SHP77 treated with DMSO at 0.1 percent for 48 hours (cell line): Measurements from ENCODE around the gene CPNE4.
"Not testable (repeated sequence)": the region's sequence is repeated elsewhere in the genome, so short reads cannot be mapped to it uniquely, and the experiment has no call there.

ENCODE experiments used
- DNase-seq: peaks from one replicate; lab custom pipeline; 2025; lab: John Stamatoyannopoulos, UW

CPNE4 gene

DNA sequence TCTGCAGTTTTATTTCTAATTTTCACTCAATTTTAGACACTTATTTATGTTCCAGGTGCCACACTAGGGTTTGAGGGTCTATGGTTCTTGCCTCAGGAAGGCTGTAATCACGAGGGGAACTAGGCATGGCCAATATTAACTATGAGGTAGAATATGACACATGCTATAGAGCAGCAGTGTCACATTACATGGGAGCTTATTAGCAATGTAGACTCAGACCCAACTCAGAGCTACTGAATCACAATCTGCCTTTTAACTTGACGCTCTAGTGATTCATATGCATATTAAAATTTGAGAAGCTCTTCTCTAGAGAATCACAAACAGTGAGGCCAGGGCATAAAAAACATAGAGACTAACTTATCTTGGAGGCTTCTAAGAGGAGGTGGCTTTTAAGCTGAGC is 499.2 kb downstream of the CPNE4 start:
- DNase-seq: no peak

DNA sequence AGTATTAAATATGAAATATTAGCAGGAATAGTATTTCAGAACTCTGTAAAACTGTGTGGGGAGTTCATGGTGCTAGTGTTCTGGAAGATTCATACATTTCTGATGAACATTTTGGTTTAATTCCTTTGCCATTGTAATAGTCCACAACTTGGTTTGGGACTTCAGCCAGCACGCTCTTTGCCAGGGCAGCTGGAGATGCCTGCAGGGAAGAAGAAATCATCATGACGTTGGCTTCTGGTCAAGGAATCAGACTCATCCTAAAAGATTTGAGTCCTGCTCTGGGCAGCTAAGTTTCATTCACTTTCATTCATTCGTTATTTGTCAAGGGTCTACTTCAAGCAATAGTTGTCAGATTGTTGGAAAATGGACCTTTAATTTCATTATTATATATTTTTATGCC is 499.7 kb downstream of the CPNE4 start:
- DNase-seq: no peak

DNA sequence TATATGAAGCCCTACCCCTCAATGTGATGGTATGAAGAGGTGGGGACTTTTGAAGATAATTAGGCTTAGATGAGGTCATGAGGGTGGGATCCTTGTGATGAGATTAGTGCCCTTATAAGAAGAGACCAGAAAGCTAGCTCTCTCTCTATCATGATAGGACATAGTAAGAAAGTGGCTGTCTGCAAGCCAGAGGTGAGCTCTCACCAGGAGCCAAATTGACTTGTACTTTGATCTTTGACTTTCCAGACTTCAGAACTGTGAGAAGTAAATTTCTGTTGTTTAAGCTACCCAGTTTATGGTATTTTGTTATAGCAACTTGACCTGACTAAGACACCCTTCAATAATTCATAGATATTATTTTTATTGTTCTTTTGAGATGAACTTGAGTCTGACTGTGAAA is 502.2 kb downstream of the CPNE4 start:
- no peak for DNase-seq

DNA sequence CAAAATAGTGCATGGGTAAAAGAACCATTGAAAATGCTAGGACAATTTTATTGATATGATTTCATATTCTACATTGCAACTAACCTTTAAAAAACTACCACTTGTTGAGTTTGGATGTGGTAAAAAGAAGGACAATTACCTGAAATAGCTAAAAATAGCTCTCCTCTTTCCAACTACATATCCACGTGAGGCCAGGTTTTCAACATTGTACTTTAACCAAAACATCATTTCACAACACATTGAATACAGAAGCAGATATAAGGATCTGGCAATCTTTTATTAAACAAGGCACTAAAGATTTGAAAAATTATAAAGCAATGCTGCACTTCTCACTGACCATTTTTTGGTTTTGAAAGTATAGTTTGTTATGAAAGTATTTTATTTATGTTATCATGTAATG is 504.0 kb downstream of the CPNE4 start:
- DNase-seq: no peak

DNA sequence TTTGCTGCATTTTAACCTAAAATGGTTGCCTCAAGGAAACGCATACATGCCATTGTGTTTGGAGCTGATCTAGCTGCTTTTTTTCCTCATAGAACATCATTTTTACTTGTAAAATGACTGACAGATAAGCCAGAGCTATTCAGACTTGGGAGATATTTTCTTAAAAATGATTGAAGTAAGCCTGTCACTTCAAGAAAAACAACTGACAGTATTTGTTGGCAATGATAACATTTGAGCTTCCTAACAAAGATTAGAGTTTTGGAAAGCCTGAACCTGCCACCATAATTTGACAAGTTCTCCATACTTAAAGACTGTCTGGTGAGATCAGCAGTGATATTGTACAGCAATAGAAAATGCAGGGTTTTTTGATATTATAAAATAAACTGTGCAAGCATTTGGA is 504.4 kb downstream of the CPNE4 start:
- no peak for DNase-seq

DNA sequence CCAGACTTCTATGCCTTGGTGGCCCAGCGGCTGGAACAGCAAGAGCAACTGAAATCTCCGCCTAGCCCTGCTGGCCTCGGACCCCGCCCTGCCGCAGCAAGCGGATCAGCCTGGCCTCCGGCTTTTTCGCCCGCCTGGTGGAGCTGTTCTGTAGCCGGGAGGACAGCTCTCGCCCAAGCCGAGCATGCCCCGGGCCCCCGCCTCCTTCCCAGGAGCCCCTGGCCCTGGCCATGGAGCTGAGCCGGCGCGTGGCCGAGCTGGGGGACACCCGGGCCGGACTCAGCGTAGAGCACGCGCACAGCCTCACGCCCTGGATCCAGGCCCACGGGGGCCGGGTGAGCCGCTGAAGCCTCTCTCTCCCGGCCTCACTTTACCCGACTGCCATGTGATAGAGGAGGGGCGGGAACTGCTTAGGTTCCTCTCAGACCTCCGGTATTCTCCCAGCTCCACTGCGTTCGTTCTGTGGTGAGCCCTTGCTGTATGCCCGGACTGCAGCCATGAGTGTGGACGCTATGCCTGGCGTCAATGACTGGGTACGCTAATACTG is 507.9 kb downstream of the CPNE4 start:
- no peak for DNase-seq

DNA sequence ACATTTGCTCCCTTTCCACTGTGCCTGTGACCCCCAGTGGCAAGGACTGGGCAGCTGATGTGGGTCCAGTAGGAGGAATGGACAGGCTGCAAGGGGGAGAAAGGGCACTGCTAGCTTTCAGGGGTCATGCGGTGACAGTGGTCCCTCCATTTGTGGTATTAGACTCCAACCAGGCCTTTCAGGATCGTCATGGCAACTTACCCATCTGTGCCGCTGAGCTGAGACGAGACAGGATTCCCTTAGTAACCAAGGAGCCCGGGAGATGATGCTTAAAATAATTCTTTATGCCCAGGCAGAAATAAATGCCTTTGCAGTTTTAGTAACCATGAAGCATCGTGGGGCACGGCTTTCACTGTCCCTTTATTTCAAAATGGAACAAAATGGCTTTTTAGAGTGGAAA is 516.1 kb downstream of the CPNE4 start:
- DNase-seq: no peak

DNA sequence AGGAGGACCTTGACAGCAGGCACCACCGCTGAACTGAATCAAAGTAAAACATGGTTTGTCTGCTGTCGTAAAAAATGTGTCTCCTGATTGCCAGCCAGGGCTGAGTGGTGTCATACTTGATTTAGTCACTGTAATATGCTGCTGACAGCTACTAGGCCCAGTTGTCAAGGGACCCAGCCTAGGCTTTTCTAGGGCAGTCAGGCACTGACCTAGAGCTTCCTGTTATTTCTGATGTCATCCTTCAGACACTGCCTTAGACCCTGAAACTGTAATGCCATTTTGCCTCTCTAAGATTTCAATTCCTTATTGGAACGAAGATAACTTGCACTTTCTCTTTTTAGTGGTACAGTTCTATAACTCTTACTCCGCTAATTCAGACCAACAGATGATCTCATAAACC is 529.4 kb downstream of the CPNE4 start:
- DNase-seq: no peak

DNA sequence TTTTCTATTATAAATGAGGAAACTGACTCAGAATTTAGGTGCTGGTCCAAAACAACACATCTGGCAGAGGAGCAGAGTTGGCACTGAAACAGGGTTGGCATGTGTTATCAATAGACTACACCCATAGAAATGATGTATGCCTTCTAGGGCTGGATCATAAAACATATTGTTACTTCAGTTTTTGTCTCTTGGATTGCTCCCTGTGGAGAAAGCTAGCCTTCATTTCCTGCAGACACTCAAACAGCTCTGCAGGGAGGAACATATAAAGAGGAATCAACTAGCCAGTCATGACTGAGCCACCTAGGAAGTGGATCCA is 531.5 kb downstream of the CPNE4 start:
- no peak for DNase-seq

DNA sequence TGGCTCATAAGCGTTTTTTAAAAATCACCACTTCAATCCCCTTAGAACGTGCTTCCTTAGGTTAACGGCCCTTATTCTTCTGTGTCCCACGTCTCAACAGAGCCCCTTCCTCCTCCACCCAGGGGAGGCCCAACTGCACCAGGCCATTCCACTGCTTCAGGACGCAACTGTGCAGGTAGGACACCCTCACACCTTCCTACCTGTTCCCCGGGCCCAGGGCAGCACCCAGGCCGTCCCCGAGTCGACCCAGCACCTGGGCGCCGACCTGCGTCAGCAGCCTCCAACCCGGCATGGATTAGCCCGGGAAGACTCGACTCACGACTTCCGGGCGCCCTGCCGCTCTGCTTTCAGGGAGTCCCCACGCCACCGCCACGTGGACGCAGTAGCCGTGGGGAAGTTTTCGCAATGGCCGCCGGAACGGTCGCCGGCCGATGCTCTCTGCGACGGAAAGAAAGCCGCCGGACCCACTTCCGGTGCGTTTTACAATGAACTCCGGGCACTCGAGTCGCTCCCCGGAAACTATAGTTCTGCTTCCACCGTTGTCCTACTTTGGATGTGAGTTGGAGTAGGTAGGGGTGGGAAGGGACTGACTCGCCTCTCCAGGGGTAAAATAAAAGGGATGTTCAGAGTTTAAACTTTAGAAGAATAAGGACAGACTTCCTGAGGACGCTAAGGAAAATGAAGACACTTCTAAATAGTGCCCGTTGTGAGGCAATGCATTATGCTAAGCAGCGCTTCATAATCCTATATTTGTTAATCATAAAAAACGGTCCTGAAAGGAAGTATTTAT is 532.1 kb downstream of the CPNE4 start, which contains the start of gene MRPL3:
Gene MRPL3, minus strand, starts transcription at position 442 of the 790 bp plus-strand sequence. Its CDS starts 150 bp downstream, at position 292.
- DNase-seq: peak; percentile 53

DNA sequence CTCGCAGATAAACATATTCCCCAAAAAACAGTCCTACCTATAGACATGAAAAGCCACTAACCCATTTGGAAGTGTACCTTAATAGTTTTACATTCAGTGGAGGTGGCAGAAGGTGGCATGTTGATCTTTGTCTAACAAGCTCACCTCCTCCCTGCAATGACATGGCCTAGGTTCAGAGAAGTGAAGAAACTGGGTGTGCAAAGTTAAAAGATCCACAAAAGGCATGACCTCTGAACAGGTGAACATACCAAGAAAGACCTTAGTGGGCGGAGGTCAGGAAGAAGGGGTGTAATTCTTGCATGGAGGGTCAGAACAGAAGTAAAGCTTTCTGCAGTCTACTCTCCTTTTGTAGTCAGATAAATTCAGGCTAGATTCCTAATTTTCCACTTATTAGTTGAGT is 532.9 kb downstream of the CPNE4 start:
- DNase-seq: no peak

DNA sequence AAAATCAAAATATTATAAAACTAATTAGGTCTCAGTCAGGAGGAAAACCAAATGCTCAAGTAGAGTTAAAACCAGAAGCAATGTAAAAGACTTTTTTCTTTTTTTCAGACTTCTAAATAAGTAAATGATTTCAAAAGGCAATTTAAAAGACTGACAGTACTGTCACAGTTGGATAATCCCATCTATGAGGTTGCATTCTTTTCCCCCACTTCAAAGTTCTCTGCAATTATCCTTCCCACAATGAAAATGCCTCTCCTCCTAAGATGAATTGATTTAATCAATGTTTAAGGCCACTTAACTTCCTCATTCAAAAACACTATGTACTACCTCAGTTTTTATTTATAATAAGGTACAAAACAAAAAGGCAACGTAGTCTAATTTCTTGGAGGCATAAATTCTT is 540.1 kb downstream of the CPNE4 start:
- no peak for DNase-seq

DNA sequence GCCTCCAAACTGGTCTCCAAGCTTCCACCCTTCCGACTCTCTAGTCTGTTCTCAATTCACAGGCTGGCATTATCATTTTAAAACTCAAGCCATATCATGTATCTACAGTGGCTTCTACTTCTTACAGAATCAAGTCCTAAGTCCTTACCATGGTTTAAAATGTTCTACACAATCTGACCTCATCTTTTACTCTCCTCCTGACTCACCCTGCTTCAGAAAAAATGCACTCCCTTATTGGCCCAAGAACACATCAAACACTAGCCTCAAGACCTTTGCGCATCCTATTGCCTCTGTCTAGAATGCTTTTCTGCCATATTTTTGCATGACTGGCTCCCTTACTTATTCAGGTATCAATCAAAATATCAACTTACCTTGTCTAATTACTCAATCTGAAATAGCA is 543.0 kb downstream of the CPNE4 start:
- DNase-seq: no peak

DNA sequence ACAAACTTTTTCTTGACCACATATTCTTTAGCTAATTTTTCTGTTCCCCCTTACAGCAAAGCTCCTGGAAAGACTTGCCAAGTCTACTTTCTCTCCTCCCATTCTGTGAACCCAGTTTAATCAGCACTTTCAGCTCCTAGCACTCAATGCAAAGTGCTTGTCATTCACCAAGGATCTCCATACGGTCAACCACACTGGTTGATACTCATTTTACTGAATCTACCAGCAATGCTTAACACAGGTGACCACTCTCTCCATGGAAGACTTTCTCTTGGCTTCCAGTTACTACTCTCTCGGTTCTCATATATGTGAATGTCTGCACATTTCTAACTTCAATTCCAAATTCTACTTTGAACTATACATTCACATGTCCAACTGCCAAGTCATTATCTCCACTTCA is 543.7 kb downstream of the CPNE4 start:
- DNase-seq: no peak

DNA sequence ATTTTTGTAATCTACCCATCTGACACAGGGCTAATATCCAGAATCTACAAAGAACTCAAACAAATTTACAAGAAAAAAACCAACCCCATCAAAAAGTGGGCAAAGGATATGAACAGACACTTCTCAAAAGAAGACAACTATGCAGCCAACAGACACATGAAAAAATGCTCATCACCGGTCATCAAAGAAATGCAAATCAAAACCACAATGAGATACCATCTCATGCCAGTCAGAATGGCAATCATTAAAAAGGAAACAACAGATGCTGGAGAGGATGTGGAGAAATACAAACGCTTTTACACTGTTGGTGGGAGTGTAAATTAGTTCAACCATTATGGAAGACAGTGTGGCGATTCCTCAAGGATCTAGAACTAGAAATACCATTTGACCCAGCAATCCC is 548.3 kb downstream of the CPNE4 start:
- not testable (repeated sequence) for DNase-seq

DNA sequence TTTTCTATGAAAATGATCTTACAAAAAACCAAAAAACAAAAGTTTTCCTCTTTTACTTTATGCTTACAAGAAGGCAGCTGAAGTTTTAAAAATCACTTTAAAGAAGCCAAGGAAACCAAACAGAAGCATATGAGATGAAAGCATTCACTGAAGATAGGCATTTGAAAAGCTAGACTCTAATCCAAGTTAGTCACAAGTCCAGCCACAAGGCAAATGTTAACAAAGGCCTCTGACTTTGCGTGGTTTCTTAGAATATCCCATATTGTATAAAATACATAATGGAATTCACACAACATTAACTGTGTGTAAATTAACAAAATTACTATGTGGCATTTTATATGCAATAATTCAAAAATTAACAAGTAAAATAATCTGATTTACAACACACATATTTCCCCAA is 549.7 kb downstream of the CPNE4 start:
- DNase-seq: no peak

DNA sequence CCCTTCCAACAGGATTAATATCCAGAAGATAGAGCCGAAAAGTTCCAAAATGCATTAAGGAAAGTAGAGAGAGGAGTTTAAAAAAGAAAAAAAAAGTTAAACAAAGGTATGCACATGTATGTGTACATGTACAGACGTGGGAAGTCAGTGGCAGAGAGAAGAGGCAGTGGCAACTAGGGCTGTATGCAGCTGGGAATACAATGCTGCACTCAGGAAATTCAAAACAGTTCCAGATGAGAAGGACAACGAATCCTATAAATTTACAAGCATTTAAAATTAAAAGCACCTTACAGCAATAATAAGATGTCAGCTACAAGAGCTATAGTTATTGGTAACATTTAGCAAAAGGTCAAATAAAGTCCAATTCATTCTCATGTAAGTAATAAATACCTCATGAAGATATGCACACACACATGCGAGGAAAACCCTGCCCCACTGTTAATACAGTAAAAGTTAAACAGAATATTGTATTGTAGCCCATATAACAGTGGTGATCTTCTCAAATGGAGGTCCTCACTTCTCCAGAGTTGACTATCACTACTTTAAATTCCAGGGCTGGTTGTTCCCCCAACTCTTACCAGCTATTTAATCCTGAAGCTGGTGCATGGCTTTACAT is 550.2 kb downstream of the CPNE4 start:
- no peak for DNase-seq
